Measurements from ENCODE around the gene P2RX5. TPM values are rescaled to one million over a fixed set of nuclear protein-coding genes. Genes with fewer than 3 reads are reported as not detected.
"Not testable (repeated sequence)": the region's sequence is repeated elsewhere in the genome, so short reads cannot be mapped to it uniquely, and the experiment has no call there.

Gene P2RX5
- total and polyA plus RNA-seq, 7 experiments from 2014 or later: 10.7 to 94.5 (median 18.2) TPM

- peak overlapping the region in 5 of 9 donors; percentile 3 to 70 (median 38) for H3K27ac Mint-ChIP-seq
- no peak for DNase-seq
- H3K4me3 ChIP-seq (ENCODE audit: low read length): no peak overlapping the region
- intact Hi-C loops (cut with micrococcal nuclease): no loop called here
- H3K4me3 Mint-ChIP-seq: peak overlapping the region in 1 of 10 donors; percentile 38
- H3K4me1 ChIP-seq (ENCODE audit: control insufficient read depth in 2 of 2, insufficient read depth in 2 of 2, low read length in 2 of 2): peaks cover 21 to 24% of the 10 kb centered on the region in 2 donors
- peaks cover 0 to 42% (median 3%) of the 10 kb centered on the region in 5 donors for H3K36me3 Mint-ChIP-seq
- peaks cover 13 to 49% (median 35%) of the 10 kb centered on the region in 7 donors for H3K4me1 Mint-ChIP-seq
- no peaks in the 10 kb centered on the region for H3K36me3 ChIP-seq (ENCODE audit: control insufficient read depth in 2 of 3, insufficient read depth in 3 of 3, low read length in 3 of 3)
- POLR2A ChIA-PET: interaction anchor here (1.1 kb wide), 1 partner anchor 13 kb away, joined by 3 read pairs; no protein-coding TSS in a partner anchor
- no peak for ATAC-seq
- CTCF ChIA-PET: interaction anchor here (0.6 to 0.7 kb wide), 2 partner anchors 13 to 63 kb away, joined by 3 read pairs; no protein-coding TSS in a partner anchor
- no peaks in the 10 kb centered on the region for H3K27me3 ChIP-seq (ENCODE audit: control insufficient read depth in 2 of 2, insufficient read depth in 2 of 2, low read length in 2 of 2)
- H3K9me3 ChIP-seq (ENCODE audit: control insufficient read depth in 2 of 3, low read length in 3 of 3): no peaks in the 10 kb centered on the region
- H3K27ac ChIP-seq (ENCODE audit: low read depth, low read length): no peak overlapping the region
- no peaks in the 10 kb centered on the region for H3K27me3 Mint-ChIP-seq
- no peaks in the 10 kb centered on the region for H3K9me3 Mint-ChIP-seq
Measured at GRCh38 chr17:3708366-3708765, 12.4 kb upstream of the P2RX5 start.

GRCh38 chr17:3705718-3705984, 9.7 kb upstream of the P2RX5 start:
- H3K4me1 ChIP-seq (ENCODE audit: control insufficient read depth in 2 of 2, insufficient read depth in 2 of 2, low read length in 2 of 2); H3K27me3 ChIP-seq (ENCODE audit: control insufficient read depth in 2 of 2, insufficient read depth in 2 of 2, low read length in 2 of 2); CTCF ChIA-PET; POLR2A ChIA-PET; H3K27ac ChIP-seq (ENCODE audit: low read depth, low read length); H3K36me3 ChIP-seq (ENCODE audit: control insufficient read depth in 2 of 3, insufficient read depth in 3 of 3, low read length in 3 of 3); H3K27me3 Mint-ChIP-seq; H3K9me3 Mint-ChIP-seq; DNase-seq; intact Hi-C loops (cut with micrococcal nuclease); H3K4me3 ChIP-seq (ENCODE audit: low read length); H3K4me3 Mint-ChIP-seq; H3K27ac Mint-ChIP-seq; H3K9me3 ChIP-seq (ENCODE audit: control insufficient read depth in 2 of 3, low read length in 3 of 3); ATAC-seq: not testable (repeated sequence)
- Mint-ChIP-seq H3K36me3 (peaks cover 0 to 40% (median 0%) of the 10 kb centered on the region in 5 donors), H3K4me1 (peaks cover 0 to 31% (median 10%) of the 10 kb centered on the region in 7 donors)

- ATAC-seq (no peak), DNase-seq (no peak)
- H3K36me3 ChIP-seq (ENCODE audit: control insufficient read depth in 2 of 3, insufficient read depth in 3 of 3, low read length in 3 of 3): no peaks in the 10 kb centered on the region
- Mint-ChIP-seq H3K4me1 (peaks cover 0 to 29% (median 7%) of the 10 kb centered on the region in 7 donors), H3K4me3 (no peak overlapping the region), H3K36me3 (peaks cover 0 to 42% (median 0%) of the 10 kb centered on the region in 5 donors), H3K9me3 (peaks cover 0 to 7% (median 0%) of the 10 kb centered on the region in 11 donors), H3K27ac (peak overlapping the region in 1 of 9 donors; percentile 69), H3K27me3 (no peaks in the 10 kb centered on the region)
- H3K9me3 ChIP-seq (ENCODE audit: control insufficient read depth in 2 of 3, low read length in 3 of 3): no peaks in the 10 kb centered on the region
- intact Hi-C loops (cut with micrococcal nuclease): no loop called here
- no peak overlapping the region for H3K4me3 ChIP-seq (ENCODE audit: low read length)
- H3K27ac ChIP-seq (ENCODE audit: low read depth, low read length): no peak overlapping the region
- H3K4me1 ChIP-seq (ENCODE audit: control insufficient read depth in 2 of 2, insufficient read depth in 2 of 2, low read length in 2 of 2): no peaks in the 10 kb centered on the region
- no peaks in the 10 kb centered on the region for H3K27me3 ChIP-seq (ENCODE audit: control insufficient read depth in 2 of 2, insufficient read depth in 2 of 2, low read length in 2 of 2)
- POLR2A ChIA-PET: no interaction called here
- CTCF ChIA-PET: no interaction called here
Measured at GRCh38 chr17:3704931-3705717, 9.2 kb upstream of the P2RX5 start.

- H3K9me3 ChIP-seq (ENCODE audit: control insufficient read depth in 2 of 3, low read length in 3 of 3); DNase-seq; H3K27ac ChIP-seq (ENCODE audit: low read depth, low read length); POLR2A ChIA-PET; H3K36me3 ChIP-seq (ENCODE audit: control insufficient read depth in 2 of 3, insufficient read depth in 3 of 3, low read length in 3 of 3); H3K4me1 ChIP-seq (ENCODE audit: control insufficient read depth in 2 of 2, insufficient read depth in 2 of 2, low read length in 2 of 2); ATAC-seq; H3K4me3 ChIP-seq (ENCODE audit: low read length); H3K4me3 Mint-ChIP-seq; CTCF ChIA-PET; H3K9me3 Mint-ChIP-seq; H3K27me3 Mint-ChIP-seq; H3K27me3 ChIP-seq (ENCODE audit: control insufficient read depth in 2 of 2, insufficient read depth in 2 of 2, low read length in 2 of 2); intact Hi-C loops (cut with micrococcal nuclease); H3K4me1 Mint-ChIP-seq: not testable (repeated sequence)
- Mint-ChIP-seq H3K27ac (peak overlapping the region in 3 of 9 donors; percentile 56 to 83 (median 78)), H3K36me3 (peaks cover 0 to 42% (median 0%) of the 10 kb centered on the region in 5 donors)
Measured at GRCh38 chr17:3702041-3702539, 6.1 kb upstream of the P2RX5 start.

- POLR2A ChIA-PET: interaction anchor here (1.2 kb wide), 1 partner anchor 11 kb away, joined by 3 read pairs; no protein-coding TSS in a partner anchor
- no peak overlapping the region for H3K27ac ChIP-seq (ENCODE audit: low read depth, low read length)
- peaks cover 0 to 5% of the 10 kb centered on the region in 2 donors for H3K4me1 ChIP-seq (ENCODE audit: control insufficient read depth in 2 of 2, insufficient read depth in 2 of 2, low read length in 2 of 2)
- no peak overlapping the region for H3K4me3 ChIP-seq (ENCODE audit: low read length)
- no peak overlapping the region for H3K27ac Mint-ChIP-seq
- CTCF ChIA-PET: no interaction called here
- peaks cover 0 to 37% (median 0%) of the 10 kb centered on the region in 5 donors for H3K36me3 Mint-ChIP-seq
- H3K9me3 Mint-ChIP-seq: peaks cover 0 to 9% (median 0%) of the 10 kb centered on the region in 11 donors
- peaks cover 0 to 12% (median 4%) of the 10 kb centered on the region in 7 donors for H3K4me1 Mint-ChIP-seq
- H3K27me3 Mint-ChIP-seq: no peaks in the 10 kb centered on the region
- ATAC-seq (no peak), DNase-seq (no peak)
- intact Hi-C loops (cut with micrococcal nuclease): no loop called here
- H3K4me3 Mint-ChIP-seq: no peak overlapping the region
- no peaks in the 10 kb centered on the region for H3K36me3 ChIP-seq (ENCODE audit: control insufficient read depth in 2 of 3, insufficient read depth in 3 of 3, low read length in 3 of 3)
- H3K27me3 ChIP-seq (ENCODE audit: control insufficient read depth in 2 of 2, insufficient read depth in 2 of 2, low read length in 2 of 2): no peaks in the 10 kb centered on the region
- no peaks in the 10 kb centered on the region for H3K9me3 ChIP-seq (ENCODE audit: control insufficient read depth in 2 of 3, low read length in 3 of 3)
Measured at GRCh38 chr17:3699951-3700350, 4.0 kb upstream of the P2RX5 start.

GRCh38 chr17:3698139-3698538, 2.2 kb upstream of the P2RX5 start:
- peaks cover 0 to 9% (median 0%) of the 10 kb centered on the region in 11 donors for H3K9me3 Mint-ChIP-seq
- Histone ChIP-seq H3K4me3 (ENCODE audit: low read length) (no peak overlapping the region), H3K36me3 (ENCODE audit: control insufficient read depth in 2 of 3, insufficient read depth in 3 of 3, low read length in 3 of 3) (no peaks in the 10 kb centered on the region), H3K27me3 (ENCODE audit: control insufficient read depth in 2 of 2, insufficient read depth in 2 of 2, low read length in 2 of 2) (no peaks in the 10 kb centered on the region), H3K27ac (ENCODE audit: low read depth, low read length) (no peak overlapping the region), H3K9me3 (ENCODE audit: control insufficient read depth in 2 of 3, low read length in 3 of 3) (no peaks in the 10 kb centered on the region), H3K4me1 (ENCODE audit: control insufficient read depth in 2 of 2, insufficient read depth in 2 of 2, low read length in 2 of 2) (peaks cover 3 to 9% of the 10 kb centered on the region in 2 donors)
- ChIA-PET POLR2A (interaction anchor here (0.7 kb wide), 1 partner anchor 13 kb away, joined by 4 read pairs; no protein-coding TSS in a partner anchor), CTCF (interaction anchor here (0.6 kb wide), 1 partner anchor 902 kb away, joined by 3 read pairs; the partner anchor contains the start of gene RAP1GAP2)
- peaks cover 5 to 25% (median 16%) of the 10 kb centered on the region in 7 donors for H3K4me1 Mint-ChIP-seq
- intact Hi-C loops (cut with micrococcal nuclease): no loop called here
- H3K27ac Mint-ChIP-seq: peak overlapping the region in 1 of 9 donors; percentile 69
- peak overlapping the region in 7 of 10 donors; percentile 51 to 91 (median 69) for H3K4me3 Mint-ChIP-seq
- ATAC-seq: no peak
- H3K27me3 Mint-ChIP-seq: no peaks in the 10 kb centered on the region
- DNase-seq: no peak
- H3K36me3 Mint-ChIP-seq: peaks cover 0 to 32% (median 0%) of the 10 kb centered on the region in 5 donors
